Thyroid gland (tissue), 4 donors: ENCODE data around the gene CTAGE8. TPM values are rescaled to one million over a fixed set of nuclear protein-coding genes. Genes with fewer than 3 reads are reported as not detected.
"Not testable (repeated sequence)": the region's sequence is repeated elsewhere in the genome, so short reads cannot be mapped to it uniquely, and the experiment has no call there.

Experiments used
- DNase-seq, 2 donors: peaks; one replicate each; pipeline ENCODE4 v3.0.0-alpha.2; 2019
- H3K27ac ChIP-seq, 3 donors: fragments of 200-600 bp; sonication (generic); 1 replicate in 2 of 3; 2 replicates in 1 of 3; pipeline ENCODE4 v1.5.1; 2016 to 2019; ENCODE audit warnings: mild to moderate bottlenecking in 1 of 3, moderate library complexity in 1 of 3
- H3K27me3 ChIP-seq: fragments of 200-600 bp; sonication (generic); one replicate; pipeline ENCODE4 v1.5.1; 2019
- H3K36me3 ChIP-seq, 2 donors: fragments of 200-600 bp; sonication (generic); one replicate each; pipeline ENCODE4 v1.5.1; 2016 to 2019
- H3K4me1 ChIP-seq, 2 donors: fragments of 200-600 bp; sonication (generic); one replicate each; pipeline ENCODE4 v1.5.1; 2017 to 2019
- H3K4me3 ChIP-seq, 3 donors: fragments of 200-600 bp; sonication (generic); replicated peaks in 1 of 3; 1 replicate in 2 of 3; 2 replicates in 1 of 3; pipeline ENCODE4 v1.5.1; 2016; ENCODE audit warnings: mild to moderate bottlenecking in 1 of 3
- H3K9me3 ChIP-seq: fragments of 200-600 bp; sonication (generic); one replicate; pipeline ENCODE4 v1.5.1; 2017
- POLR2A ChIP-seq, 2 donors: fragments of 450-650 bp; IDR thresholded peaks; one replicate each; pipeline ENCODE4 v1.6.1; 2017; ENCODE audit warnings: antibody characterized with exemption in 2 of 2, mild to moderate bottlenecking in 2 of 2, moderate library complexity in 1 of 2
- WGBS, 2 donors: methylation state at CpG; one replicate each; pipeline ENCODE4 v1.1.5; 2017; 5-methylcytosine and 5-hydroxymethylcytosine counted together
- intact Hi-C: fragments of 100-400 bp; cut with DNase I; formaldehyde crosslinking; loops from one replicate; pipeline ENCODE4 v1.15.1; 2023
- total RNA-seq, 4 donors: library from RNA; depleted of rRNA; stranded (reverse); fragments of >200 nt; gene quantifications; one replicate each; pipeline ENCODE4 v1.2.3, GENCODE V29; 2016
- TF ChIP-seq, protein P1 (sequence below), 6 experiments: fragments of 200-600 bp in 3 of 6; fragments of 450-650 bp in 3 of 6; sonication (generic) in 3 of 6; IDR thresholded peaks; one replicate each; pipeline ENCODE4 v1.5.1; 2016 to 2019; ENCODE audit warnings: antibody characterized with exemption in 6 of 6, mild to moderate bottlenecking in 2 of 6, inconsistent platforms in 1 of 6, moderate library complexity in 1 of 6

The CTAGE8 gene
- total RNA-seq, 4 donors from 2014 or later, result 1.3 to 21.4 (median 8.1) TPM

DNA sequence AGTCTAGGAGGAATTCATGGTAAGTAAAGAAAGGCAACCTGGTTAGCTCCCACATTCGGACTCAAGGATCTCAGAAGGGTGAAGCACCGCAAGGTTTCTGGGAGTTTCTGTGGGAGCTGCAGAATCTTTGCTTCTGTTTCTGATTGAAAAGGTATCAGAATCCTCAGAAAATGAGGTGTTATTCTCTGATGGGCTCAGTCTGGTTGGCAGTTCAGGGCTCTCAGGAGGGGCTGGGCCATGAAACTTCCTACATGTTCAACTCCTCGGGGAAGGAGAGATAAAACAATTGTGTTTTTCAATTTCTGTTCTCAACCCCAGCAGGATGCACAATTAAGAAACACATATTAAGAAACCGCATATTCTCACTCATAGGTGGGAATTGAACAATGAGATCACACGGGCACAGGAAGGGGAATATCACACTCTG is 13.6 kb downstream of the CTAGE8 start:
- Histone ChIP-seq H3K36me3 (no peaks in the 10 kb centered on the region), H3K9me3 (no peaks in the 10 kb centered on the region), H3K27me3 (no peaks in the 10 kb centered on the region), H3K4me3 (no peak overlapping the region), H3K27ac (no peak overlapping the region), H3K4me1 (no peaks in the 10 kb centered on the region)
- TF ChIP-seq POLR2A (IDR thresholded peaks at IDR 0.05), result no peak
- TF ChIP-seq, protein P1, sequence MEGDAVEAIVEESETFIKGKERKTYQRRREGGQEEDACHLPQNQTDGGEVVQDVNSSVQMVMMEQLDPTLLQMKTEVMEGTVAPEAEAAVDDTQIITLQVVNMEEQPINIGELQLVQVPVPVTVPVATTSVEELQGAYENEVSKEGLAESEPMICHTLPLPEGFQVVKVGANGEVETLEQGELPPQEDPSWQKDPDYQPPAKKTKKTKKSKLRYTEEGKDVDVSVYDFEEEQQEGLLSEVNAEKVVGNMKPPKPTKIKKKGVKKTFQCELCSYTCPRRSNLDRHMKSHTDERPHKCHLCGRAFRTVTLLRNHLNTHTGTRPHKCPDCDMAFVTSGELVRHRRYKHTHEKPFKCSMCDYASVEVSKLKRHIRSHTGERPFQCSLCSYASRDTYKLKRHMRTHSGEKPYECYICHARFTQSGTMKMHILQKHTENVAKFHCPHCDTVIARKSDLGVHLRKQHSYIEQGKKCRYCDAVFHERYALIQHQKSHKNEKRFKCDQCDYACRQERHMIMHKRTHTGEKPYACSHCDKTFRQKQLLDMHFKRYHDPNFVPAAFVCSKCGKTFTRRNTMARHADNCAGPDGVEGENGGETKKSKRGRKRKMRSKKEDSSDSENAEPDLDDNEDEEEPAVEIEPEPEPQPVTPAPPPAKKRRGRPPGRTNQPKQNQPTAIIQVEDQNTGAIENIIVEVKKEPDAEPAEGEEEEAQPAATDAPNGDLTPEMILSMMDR (IDR thresholded peaks at IDR 0.05), result no peak
- WGBS, 2 donors, result 84 to 94% methylated on average over 5 of the region's 5 CpGs
- DNase-seq, result no peak
- intact Hi-C loops, result no loop called here

DNA sequence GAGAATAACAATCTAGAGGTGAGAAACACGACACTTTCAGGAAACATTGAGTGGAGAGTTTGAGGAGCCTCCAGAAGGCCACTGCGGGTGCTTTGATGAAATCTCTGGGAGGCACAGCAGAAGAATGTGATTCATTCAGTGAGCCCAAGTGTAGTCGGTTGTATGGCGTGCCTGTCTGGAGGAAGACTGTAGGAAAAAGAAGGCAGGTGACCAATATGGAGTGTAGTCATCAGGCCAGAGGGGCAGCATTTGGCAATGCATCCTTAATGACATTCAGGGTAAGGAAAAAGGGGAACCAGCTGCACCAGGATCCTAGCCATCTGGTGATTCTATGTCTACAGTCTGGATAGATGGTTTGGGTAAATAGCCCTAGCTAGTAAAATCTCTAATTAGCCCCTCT is 16.8 kb downstream of the CTAGE8 start:
- WGBS, 2 donors, result no CpG with 5 or more reads among the region's 4 CpGs
- DNase-seq, H3K4me3 ChIP-seq, intact Hi-C loops, H3K4me1 ChIP-seq, H3K27me3 ChIP-seq, H3K27ac ChIP-seq, H3K36me3 ChIP-seq, H3K9me3 ChIP-seq: not testable (repeated sequence)

DNA sequence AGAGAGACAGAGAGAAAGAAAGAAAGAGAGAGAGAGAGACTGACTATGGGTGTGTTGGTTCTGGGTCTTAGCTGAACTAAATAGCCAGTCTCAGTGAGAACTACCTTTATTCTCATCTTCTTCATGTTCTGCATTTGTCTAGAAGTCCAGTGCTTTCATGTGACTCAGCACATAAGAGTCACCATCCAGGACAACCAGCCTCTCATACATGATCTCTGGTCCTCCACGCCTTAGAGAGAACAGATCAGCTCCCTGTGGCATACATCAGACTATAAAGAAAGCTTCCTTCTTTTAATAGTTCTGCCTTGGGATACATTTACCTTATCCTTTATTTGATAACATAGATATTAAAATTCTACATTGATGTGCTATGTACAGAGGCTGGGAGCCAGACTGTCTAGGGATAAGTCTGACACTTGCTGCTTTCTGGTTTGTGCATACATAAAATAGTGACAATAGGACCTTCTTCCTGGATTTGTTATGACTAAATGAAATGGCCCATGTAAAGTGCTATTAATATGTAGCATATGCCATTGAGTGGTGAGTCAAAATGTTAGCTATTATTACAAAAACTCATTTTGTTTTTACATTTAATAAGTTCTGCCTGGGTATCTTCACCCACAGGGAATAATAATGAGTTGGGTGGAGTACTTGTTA is 21.3 kb downstream of the CTAGE8 start:
- WGBS, 2 donors, result no CpG with 5 or more reads among the region's 1 CpG
- H3K9me3 ChIP-seq, intact Hi-C loops, H3K4me3 ChIP-seq, DNase-seq, H3K27ac ChIP-seq, H3K4me1 ChIP-seq, H3K27me3 ChIP-seq, H3K36me3 ChIP-seq: not testable (repeated sequence)

DNA sequence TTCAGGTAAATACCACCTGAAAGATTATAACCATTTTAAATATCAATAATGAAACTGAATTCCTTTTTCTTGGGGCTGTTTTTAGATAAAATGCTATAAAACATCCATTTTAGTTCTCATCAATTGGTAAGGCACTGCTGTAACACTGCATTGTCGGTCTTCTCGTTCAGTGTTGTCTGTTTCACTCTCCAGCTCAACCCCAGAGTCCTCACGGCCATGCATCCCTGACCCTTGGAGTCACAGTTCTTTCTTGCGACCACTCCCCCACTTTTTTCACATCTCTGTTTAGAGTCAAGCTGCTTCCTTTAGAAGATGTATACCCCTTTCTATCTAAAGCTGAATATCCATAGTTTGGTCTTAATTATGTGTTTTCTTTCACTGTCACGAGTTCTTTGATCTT is 22.1 kb downstream of the CTAGE8 start:
- WGBS, 2 donors, result no CpG with 5 or more reads among the region's 5 CpGs
- H3K27ac ChIP-seq, H3K4me3 ChIP-seq, H3K27me3 ChIP-seq, DNase-seq, H3K36me3 ChIP-seq, H3K9me3 ChIP-seq, intact Hi-C loops, H3K4me1 ChIP-seq: not testable (repeated sequence)

DNA sequence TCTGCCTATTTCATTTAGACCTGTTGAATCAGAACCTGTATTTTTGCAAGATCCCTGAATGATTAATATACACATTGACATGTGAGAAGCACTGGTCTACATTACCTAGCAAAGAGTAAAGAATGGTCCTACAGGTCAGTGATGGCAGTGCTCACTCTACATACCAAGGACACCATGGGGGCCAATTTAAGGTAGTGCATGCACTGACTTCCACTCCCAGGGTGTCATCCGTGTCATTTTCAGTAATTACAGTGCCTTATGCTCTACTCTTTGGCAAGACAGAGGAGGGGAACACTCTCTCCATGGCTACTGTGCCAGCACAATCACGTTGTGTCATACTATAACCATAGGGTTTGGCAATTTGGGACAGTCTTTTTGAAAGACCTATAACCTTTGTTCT is 23.7 kb downstream of the CTAGE8 start:
- intact Hi-C loops, H3K27me3 ChIP-seq, H3K36me3 ChIP-seq, DNase-seq, H3K27ac ChIP-seq, H3K4me1 ChIP-seq, H3K4me3 ChIP-seq, H3K9me3 ChIP-seq: not testable (repeated sequence)
- no CpG with 5 or more reads among the region's 2 CpGs for WGBS, 2 donors

DNA sequence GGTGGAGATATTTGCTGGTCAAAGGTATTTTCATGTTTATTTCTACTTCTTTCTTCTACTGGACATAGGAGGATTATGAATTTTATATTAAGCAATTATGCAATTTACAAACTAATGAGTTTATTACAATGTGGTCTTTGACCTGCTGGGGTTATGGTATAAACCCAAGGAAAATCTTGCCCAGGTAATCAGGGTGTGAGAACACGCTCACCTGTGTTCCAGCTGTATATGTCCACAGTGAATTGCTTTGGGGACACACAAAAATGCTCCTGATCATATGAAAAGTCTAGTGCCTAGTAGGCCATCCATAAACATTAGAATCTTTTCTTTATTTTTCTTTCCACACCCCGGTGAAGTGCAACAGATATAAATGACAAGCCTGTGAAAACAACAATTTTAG is 29.7 kb downstream of the CTAGE8 start, which contains the start of gene OR2A42:
Gene OR2A42, minus strand, starts transcription at position 241 of the 400 bp plus-strand sequence. CDS start 6,762 bp downstream, outside the sequence.
- DNase-seq, intact Hi-C loops, H3K4me1 ChIP-seq, H3K27ac ChIP-seq, H3K9me3 ChIP-seq, H3K36me3 ChIP-seq, H3K27me3 ChIP-seq, H3K4me3 ChIP-seq: not testable (repeated sequence)
- 91 to 100% methylated on average over 1 of the region's 2 CpGs for WGBS, 2 donors

DNA sequence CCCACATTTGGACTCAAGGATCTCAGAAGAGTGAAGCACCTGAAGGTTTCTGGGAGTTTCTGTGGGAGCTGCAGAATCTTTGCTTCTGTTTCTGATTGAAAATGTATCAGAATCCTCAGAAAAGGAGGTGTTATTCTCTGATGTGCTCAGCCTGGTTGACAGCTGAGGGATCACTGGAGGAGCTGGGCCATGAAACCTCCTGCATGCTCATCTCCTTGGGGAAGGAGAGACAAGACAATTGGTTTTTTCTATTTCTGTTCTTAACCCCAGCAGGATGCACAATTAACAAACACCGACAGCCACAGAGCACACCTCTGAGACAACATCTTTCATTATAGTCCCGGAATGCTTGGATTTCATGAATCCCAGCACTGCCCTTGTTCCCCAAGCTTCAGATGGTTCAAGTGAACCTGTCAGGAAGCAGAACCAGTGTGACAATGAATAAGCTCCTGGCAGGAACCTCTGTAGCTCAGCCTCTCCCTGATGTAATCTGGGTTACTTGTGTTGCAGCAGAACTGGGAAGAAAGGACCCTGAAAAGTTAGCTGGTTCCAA is 30.5 kb downstream of the CTAGE8 start:
- 88 to 90% methylated on average over 2 of the region's 2 CpGs for WGBS, 2 donors
- intact Hi-C loops, H3K9me3 ChIP-seq, H3K4me1 ChIP-seq, DNase-seq, H3K4me3 ChIP-seq, H3K27ac ChIP-seq, H3K27me3 ChIP-seq, H3K36me3 ChIP-seq: not testable (repeated sequence)

DNA sequence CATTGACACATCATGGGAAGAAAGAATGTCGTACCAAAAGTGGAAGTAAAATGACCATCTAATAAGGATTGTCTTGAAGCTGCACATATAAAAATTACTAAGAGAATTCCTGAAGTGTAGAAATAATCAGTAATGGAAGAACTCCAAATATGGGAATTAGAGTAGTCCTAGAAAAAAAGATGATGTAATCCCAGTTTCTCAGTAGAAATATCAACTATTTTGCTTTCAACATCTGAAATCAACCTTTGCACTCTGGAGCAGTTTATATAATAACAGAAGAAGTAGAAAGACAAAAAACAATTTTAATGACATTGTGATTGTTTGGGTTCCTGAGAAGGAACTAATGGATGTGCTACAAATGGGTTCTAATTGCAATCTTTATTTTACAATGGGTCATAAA is 36.0 kb downstream of the CTAGE8 start:
- H3K36me3 ChIP-seq, H3K9me3 ChIP-seq, H3K27ac ChIP-seq, H3K4me3 ChIP-seq, DNase-seq, H3K4me1 ChIP-seq, H3K27me3 ChIP-seq, intact Hi-C loops: not testable (repeated sequence)
- 79 to 91% methylated on average over 1 of the region's 1 CpG for WGBS, 2 donors

DNA sequence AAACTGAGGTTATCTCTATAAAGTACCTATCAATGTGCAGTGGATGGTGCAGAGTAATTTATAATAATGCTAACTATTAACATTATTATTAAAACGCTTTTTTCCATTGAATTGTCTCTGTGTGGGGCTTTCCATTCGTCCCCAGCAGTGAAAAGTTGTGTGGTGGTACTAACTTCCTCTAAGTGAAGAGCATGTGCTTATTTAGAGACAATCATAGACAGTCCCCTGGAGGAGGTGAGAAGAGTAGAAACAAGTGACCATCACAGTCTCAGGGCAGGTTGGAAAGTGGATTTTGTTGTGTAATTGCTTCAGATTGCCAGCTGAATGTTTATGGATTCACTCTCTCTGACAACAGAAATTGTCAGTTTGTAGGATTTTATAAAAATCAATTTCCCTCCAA is 38.1 kb downstream of the CTAGE8 start:
- intact Hi-C loops, DNase-seq, H3K4me3 ChIP-seq, H3K27ac ChIP-seq, H3K4me1 ChIP-seq, H3K27me3 ChIP-seq, H3K9me3 ChIP-seq, H3K36me3 ChIP-seq: not testable (repeated sequence)
- WGBS, 2 donors, result no CpG with 5 or more reads among the region's 2 CpGs

DNA sequence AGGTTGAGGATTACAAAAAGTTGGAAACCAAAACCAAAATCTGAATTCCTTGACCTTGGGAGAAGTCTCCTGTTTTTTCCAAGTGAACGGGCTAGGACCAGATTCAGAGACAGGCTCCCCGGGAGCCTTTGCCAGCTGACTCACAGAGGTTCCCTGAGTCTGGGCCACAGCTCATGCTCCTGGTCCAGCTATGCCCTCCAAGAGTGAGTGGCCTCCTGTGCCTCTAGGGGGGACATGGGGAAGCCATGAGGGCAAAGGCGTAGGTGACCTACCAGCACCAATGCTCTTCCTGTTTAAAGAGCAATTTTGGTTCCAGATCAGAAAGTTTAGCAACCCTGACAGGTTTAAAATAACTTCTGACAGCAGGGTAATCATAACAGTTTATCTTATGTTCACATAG is 40.3 kb downstream of the CTAGE8 start:
- H3K36me3 ChIP-seq, H3K4me3 ChIP-seq, DNase-seq, H3K9me3 ChIP-seq, H3K4me1 ChIP-seq, H3K27me3 ChIP-seq, H3K27ac ChIP-seq, intact Hi-C loops: not testable (repeated sequence)
- 100% methylated on average over 2 of the region's 3 CpGs; no CpG with 5 or more reads in 1 of the 2 donors for WGBS, 2 donors

DNA sequence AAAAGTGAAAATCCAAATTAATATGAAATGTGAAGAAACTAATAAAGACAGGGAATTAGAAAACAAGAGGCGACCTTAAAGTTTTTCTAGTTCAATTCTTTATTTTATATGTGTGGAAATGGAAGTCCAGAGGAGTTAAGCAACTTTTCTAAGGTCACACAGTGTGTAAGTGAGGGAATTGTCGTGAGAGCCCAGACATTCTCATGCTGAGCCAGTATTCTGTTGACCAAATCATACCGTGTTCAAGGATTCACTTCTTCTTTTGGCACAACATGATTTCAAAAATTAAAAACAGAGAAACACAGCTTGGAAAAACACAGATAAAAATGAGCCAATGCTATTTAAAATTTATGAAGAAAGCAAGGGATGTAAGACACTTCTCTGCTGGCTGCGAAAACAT is 42.2 kb downstream of the CTAGE8 start:
- intact Hi-C loops, H3K4me1 ChIP-seq, H3K36me3 ChIP-seq, H3K4me3 ChIP-seq, H3K27me3 ChIP-seq, H3K9me3 ChIP-seq, DNase-seq, H3K27ac ChIP-seq: not testable (repeated sequence)
- 73 to 76% methylated on average over 3 of the region's 4 CpGs for WGBS, 2 donors

DNA sequence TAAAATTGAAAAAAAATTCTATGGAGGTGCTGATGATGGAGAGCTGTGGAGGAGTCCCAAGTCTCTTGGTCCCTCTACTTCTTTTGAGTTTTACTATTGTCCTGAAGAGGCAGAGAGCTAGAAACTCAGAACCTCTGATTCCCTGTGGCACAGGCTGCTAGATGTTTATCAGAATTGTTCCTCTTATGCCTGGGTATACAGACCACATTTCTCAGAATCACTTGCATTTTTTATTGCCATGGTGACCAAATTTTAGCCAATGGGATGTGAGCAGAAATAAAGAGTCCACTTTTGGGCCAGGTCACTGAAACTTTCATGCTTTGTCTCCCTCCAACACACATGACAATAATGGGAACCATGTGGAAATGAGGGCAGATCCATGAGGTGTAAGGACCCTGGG is 45.4 kb downstream of the CTAGE8 start:
- H3K4me1 ChIP-seq, H3K36me3 ChIP-seq, H3K27me3 ChIP-seq, DNase-seq, H3K27ac ChIP-seq, intact Hi-C loops, H3K9me3 ChIP-seq, H3K4me3 ChIP-seq: not testable (repeated sequence)
